ENCODE measurements around the gene MGA. TPM values are rescaled to one million over a fixed set of nuclear protein-coding genes. Genes with fewer than 3 reads are reported as not detected.

MGA gene
- total and polyA plus RNA-seq, 9 donors = 11.0 to 57.8 (median 20.4) TPM

Other genes with a start within 250 kb of the MGA start
- gene RTF1, start 243.3 kb upstream of the MGA start, total RNA-seq = 19.8 TPM
- 10 to 100 TPM; 39.7 to 54.7 (median 42.4) TPM for gene RTF1, start 243.3 kb upstream of the MGA start, polyA plus RNA-seq (ENCODE audit: insufficient read depth in 1 of 8, insufficient read length in 8 of 8, low replicate concordance in 1 of 8)
- gene ITPKA, start 166.5 kb upstream of the MGA start, total RNA-seq = 0.35 TPM
- 1 to 10 TPM in 1 of 8 donors, under 1 TPM in 7; 0.29 to 1.9 (median 0.51) TPM for gene ITPKA, start 166.5 kb upstream of the MGA start, polyA plus RNA-seq (ENCODE audit: insufficient read depth in 1 of 8, insufficient read length in 8 of 8, low replicate concordance in 1 of 8)
- 9.4 TPM for gene LTK, start 146.6 kb upstream of the MGA start, total RNA-seq
- gene LTK, start 146.6 kb upstream of the MGA start, polyA plus RNA-seq (ENCODE audit: insufficient read depth in 1 of 8, insufficient read length in 8 of 8, low replicate concordance in 1 of 8) = 10 to 100 TPM in 5 of 8 donors, 1 to 10 TPM in 3; 6.1 to 23.9 (median 12.8) TPM
- gene RPAP1, start 116.1 kb upstream of the MGA start, total RNA-seq = 13.1 TPM
- gene RPAP1, start 116.1 kb upstream of the MGA start, polyA plus RNA-seq (ENCODE audit: insufficient read depth in 1 of 8, insufficient read length in 8 of 8, low replicate concordance in 1 of 8) = 10 to 100 TPM; 14.7 to 25.7 (median 21.1) TPM
- 15.4 TPM for gene TYRO3, start 101.2 kb upstream of the MGA start, total RNA-seq
- gene TYRO3, start 101.2 kb upstream of the MGA start, polyA plus RNA-seq (ENCODE audit: insufficient read depth in 1 of 8, insufficient read length in 8 of 8, low replicate concordance in 1 of 8) = 10 to 100 TPM; 13.9 to 37.9 (median 24.5) TPM
- gene MAPKBP1, start 114.1 kb downstream of the MGA start, total RNA-seq = 14.4 TPM
- gene MAPKBP1, start 114.1 kb downstream of the MGA start, polyA plus RNA-seq (ENCODE audit: insufficient read depth in 1 of 8, insufficient read length in 8 of 8, low replicate concordance in 1 of 8) = 10 to 100 TPM in 4 of 8 donors, 1 to 10 TPM in 4; 7.4 to 13.5 (median 9.9) TPM
- 8.2 TPM for gene JMJD7, start 167.7 kb downstream of the MGA start, total RNA-seq
- 10 to 100 TPM in 3 of 8 donors, 1 to 10 TPM in 5; 5.1 to 11.1 (median 8.2) TPM for gene JMJD7, start 167.7 kb downstream of the MGA start, polyA plus RNA-seq (ENCODE audit: insufficient read depth in 1 of 8, insufficient read length in 8 of 8, low replicate concordance in 1 of 8)
- 7.2 TPM for gene PLA2G4B, start 178.4 kb downstream of the MGA start, total RNA-seq
- gene PLA2G4B, start 178.4 kb downstream of the MGA start, polyA plus RNA-seq (ENCODE audit: insufficient read depth in 1 of 8, insufficient read length in 8 of 8, low replicate concordance in 1 of 8) = 10 to 100 TPM in 2 of 8 donors, 1 to 10 TPM in 6; 3.4 to 11.7 (median 7.2) TPM
- 6.3 TPM for gene SPTBN5, start 233.6 kb downstream of the MGA start, total RNA-seq
- gene SPTBN5, start 233.6 kb downstream of the MGA start, polyA plus RNA-seq (ENCODE audit: insufficient read depth in 1 of 8, insufficient read length in 8 of 8, low replicate concordance in 1 of 8) = 1 to 10 TPM; 1.8 to 9.4 (median 4.1) TPM